Upper lobe of right lung (tissue), 1 donor: ENCODE data around the gene POLA2. TPM values are rescaled to one million over a fixed set of nuclear protein-coding genes. Genes with fewer than 3 reads are reported as not detected.
A peak's percentile ranks its signal among the peaks of the same experiment; 100 is the strongest.

Source experiments
- ATAC-seq: fragments of 200-7000 bp; cut with Tn5 transposase; one replicate; pipeline ENCODE4 v1.9.1; 2020; ENCODE audit warnings: mild to moderate bottlenecking, moderate library complexity
- DNase-seq: peaks from one replicate; pipeline ENCODE4 v3.0.0-alpha.2; 2020
- H3K27ac ChIP-seq: fragments of 200-600 bp; one replicate; pipeline ENCODE4 v1.8.0; 2022
- H3K27me3 ChIP-seq: fragments of 200-600 bp; one replicate; pipeline ENCODE4 v1.8.0; 2022; ENCODE audit warnings: mild to moderate bottlenecking
- H3K36me3 ChIP-seq: fragments of 200-600 bp; one replicate; pipeline ENCODE4 v1.8.0; 2022
- H3K4me1 ChIP-seq: fragments of 200-600 bp; one replicate; pipeline ENCODE4 v1.8.0; 2022
- H3K4me3 ChIP-seq: fragments of 200-600 bp; one replicate; pipeline ENCODE4 v1.8.0; 2022; ENCODE audit warnings: mild to moderate bottlenecking
- H3K9me3 ChIP-seq: fragments of 200-600 bp; one replicate; pipeline ENCODE4 v1.8.0; 2022
- CTCF ChIP-seq: fragments of 200-600 bp; IDR thresholded peaks from one replicate; pipeline ENCODE4 v1.8.0; 2022; ENCODE audit warnings: antibody characterized with exemption
- intact Hi-C: fragments of 100-400 bp; cut with DNase I; formaldehyde crosslinking; loops from one replicate; pipeline ENCODE4 v1.11.0; 2022
- total RNA-seq: library from RNA; stranded (reverse); fragmentation: NEBNext Ultra II Directional; extraction: Animal tissue kit (Norgen Biotek cat#: 25700); gene quantifications from one replicate; pipeline ENCODE4 v1.2.1, GENCODE V29; 2021
- donor health status: DM: no; HTN: yes; CAD: no; lungs with severe emphysema.

Gene POLA2
- total RNA-seq, 1 donor from 2014 or later = 9.5 TPM

DNA sequence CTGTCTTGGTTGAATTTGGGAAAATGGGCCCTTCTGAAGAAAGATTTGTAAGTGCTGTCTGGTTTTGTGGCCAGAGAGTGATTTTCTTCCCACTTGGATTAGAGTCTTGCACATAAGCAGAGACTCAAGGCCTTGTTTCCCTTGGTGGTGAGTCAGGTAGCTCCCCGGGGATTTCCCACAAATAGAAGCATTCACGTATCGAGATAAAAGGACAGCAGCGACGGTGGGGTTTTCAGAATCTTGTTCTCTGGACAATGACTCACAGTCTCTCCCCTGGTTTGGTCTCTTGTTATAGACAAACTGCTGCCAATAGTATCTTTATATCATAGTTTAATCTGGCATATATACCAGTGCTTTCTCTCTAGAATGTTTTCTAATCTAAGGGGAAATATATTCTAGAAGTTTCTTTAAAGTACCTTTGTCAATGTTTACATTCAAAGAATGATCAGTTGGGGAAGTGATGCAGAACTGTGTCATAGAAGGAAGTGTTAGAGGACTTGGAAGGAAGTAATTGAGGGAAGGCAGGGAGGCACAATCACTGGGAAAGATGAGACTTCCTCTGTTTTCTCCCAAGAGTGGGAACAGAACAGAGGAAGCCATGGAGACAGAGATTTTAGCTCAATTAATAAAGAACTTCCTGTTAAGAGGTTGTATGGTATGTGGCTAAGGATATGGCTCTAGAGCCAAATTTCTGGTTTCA lies 18.1 kb downstream of the POLA2 start:
- ATAC-seq (peak; percentile 39), DNase-seq (no peak)
- intact Hi-C loops = loop anchor here (5.0 kb wide), 1 partner anchor 47 kb away; no protein-coding TSS in a partner anchor
- Histone ChIP-seq H3K27me3 (no peaks in the 10 kb centered on the region), H3K4me1 (peaks cover 9% of the 10 kb centered on the region), H3K9me3 (no peaks in the 10 kb centered on the region), H3K36me3 (peaks cover 24% of the 10 kb centered on the region), H3K4me3 (no peak overlapping the region), H3K27ac (peak overlapping the region; percentile 38)
- no peak for TF ChIP-seq CTCF

DNA sequence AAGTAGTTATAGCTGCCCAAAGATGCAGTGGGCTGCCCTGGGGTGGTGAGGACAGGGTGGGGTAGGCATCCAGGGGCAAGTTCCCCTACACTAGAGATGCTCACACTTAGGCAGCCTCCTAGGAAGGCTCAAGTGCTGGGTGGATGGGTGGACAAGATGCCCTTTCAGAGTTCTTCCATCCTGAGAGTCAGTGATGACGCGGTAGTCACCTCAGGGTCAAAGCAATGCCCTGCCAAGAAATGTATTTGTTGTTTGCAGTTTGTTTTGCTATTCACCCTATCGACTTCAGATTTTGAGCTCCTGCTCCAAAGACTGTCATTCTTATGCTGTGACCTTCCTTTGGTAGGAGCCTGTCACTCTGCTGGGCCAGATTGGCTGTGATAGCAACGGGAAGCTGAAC lies 18.9 kb downstream of the POLA2 start:
- Histone ChIP-seq H3K27me3 (no peaks in the 10 kb centered on the region), H3K4me1 (peaks cover 8% of the 10 kb centered on the region), H3K4me3 (no peak overlapping the region), H3K9me3 (no peaks in the 10 kb centered on the region), H3K27ac (no peak overlapping the region), H3K36me3 (peaks cover 24% of the 10 kb centered on the region)
- DNase-seq (peak; percentile 2), ATAC-seq (no peak)
- intact Hi-C loops = no loop called here
- no peak for TF ChIP-seq CTCF

DNA sequence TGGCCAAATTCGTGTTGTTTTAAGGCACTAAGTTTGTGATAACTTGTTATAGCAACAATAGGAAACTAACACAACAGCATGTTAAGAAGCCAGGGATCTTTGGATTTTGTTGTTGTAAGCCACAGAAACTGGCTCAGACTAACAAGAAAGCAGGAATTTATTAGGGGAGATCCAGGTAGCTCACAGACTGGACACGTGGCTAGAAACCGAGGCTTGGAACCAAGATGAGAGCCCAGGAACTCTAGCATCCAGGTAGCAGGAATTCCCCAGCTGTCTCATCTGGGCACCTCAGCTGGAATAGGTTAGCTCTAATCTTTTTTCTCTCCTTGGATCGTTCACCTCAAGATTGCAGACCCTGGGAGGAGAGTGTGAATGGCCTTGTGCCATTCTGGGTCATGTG lies 24.9 kb downstream of the POLA2 start:
- H3K4me1 ChIP-seq = peaks cover 26% of the 10 kb centered on the region
- no peak for TF ChIP-seq CTCF
- no peak overlapping the region for H3K27ac ChIP-seq
- H3K4me3 ChIP-seq = no peak overlapping the region
- no peaks in the 10 kb centered on the region for H3K27me3 ChIP-seq
- no peak for ATAC-seq
- peaks cover 25% of the 10 kb centered on the region for H3K36me3 ChIP-seq
- no peak for DNase-seq
- H3K9me3 ChIP-seq = no peaks in the 10 kb centered on the region
- intact Hi-C loops = no loop called here

DNA sequence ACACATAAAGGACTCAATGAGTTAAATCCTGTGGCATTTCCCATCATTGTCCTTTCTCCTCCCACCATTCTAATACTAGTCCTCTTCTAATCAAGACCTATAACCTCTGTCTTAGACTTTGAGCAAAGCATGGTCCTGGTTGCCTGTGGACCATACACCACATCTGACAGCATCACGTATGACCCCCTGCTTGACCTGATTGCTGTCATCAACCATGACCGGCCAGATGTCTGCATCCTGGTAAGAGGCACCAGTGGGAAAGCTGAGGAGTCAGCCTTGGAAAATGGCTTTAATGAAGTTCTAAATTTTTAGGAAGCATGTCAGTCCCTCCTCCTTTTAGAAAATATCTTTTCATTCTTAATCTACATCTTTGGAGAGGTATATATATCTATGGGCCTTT lies 25.8 kb downstream of the POLA2 start:
- Histone ChIP-seq H3K4me3 (no peak overlapping the region), H3K27ac (no peak overlapping the region), H3K9me3 (no peaks in the 10 kb centered on the region), H3K36me3 (peaks cover 16% of the 10 kb centered on the region), H3K27me3 (no peaks in the 10 kb centered on the region), H3K4me1 (peaks cover 35% of the 10 kb centered on the region)
- intact Hi-C loops = no loop called here
- DNase-seq = no peak
- no peak for ATAC-seq
- no peak for TF ChIP-seq CTCF

DNA sequence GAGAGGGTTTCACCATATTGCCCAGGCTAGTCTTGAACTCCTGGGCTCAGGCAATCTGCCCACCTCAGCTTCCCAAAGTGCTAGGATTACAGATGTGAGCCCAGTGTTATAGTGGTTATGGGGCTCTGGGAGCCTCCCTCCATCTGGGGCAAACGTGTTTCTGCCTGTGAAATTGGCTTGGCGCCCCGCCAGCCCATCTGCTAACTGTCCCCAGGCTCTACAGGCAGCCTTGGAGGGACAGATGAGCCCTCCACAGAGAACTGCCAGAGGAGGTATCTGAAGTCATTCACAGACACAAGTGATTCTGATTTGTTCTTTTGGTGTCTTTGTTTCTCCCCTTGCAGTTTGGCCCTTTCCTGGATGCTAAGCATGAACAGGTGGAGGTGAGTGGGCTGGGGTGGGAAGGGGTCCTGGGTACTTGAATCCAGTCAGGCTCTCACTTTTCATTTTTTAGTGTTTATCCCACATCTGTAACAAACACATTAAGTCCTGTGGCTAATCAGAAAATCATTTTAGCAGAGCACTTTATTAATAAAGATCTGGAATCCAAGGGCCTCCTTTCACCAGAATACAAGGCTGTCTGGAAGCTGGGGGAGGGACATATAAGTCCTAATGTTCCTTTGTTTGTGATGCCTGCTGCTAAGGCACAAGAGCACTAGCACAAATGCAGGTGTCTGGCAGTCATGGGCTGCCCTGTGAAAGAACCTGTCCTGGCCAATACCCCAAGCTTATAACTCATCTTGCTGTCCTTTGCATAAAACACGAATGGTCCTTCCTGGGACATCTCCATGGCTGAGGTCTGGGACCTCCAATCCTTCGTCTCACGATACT lies 27.2 kb downstream of the POLA2 start:
- Histone ChIP-seq H3K27ac (peak overlapping the region; percentile 89), H3K9me3 (no peaks in the 10 kb centered on the region), H3K27me3 (no peaks in the 10 kb centered on the region), H3K36me3 (peaks cover 13% of the 10 kb centered on the region), H3K4me3 (no peak overlapping the region), H3K4me1 (peaks cover 45% of the 10 kb centered on the region)
- TF ChIP-seq CTCF = no peak
- intact Hi-C loops = no loop called here
- ATAC-seq = no peak
- no peak for DNase-seq
